ENCODE data around the gene MGAT5B. TPM values are rescaled to one million over a fixed set of nuclear protein-coding genes. Genes with fewer than 3 reads are reported as not detected.
"Not testable (repeated sequence)": the region's sequence is repeated elsewhere in the genome, so short reads cannot be mapped to it uniquely, and the experiment has no call there.

Gene MGAT5B
- total RNA-seq, 1 experiment from 2014 or later = 14.3 TPM

DNA sequence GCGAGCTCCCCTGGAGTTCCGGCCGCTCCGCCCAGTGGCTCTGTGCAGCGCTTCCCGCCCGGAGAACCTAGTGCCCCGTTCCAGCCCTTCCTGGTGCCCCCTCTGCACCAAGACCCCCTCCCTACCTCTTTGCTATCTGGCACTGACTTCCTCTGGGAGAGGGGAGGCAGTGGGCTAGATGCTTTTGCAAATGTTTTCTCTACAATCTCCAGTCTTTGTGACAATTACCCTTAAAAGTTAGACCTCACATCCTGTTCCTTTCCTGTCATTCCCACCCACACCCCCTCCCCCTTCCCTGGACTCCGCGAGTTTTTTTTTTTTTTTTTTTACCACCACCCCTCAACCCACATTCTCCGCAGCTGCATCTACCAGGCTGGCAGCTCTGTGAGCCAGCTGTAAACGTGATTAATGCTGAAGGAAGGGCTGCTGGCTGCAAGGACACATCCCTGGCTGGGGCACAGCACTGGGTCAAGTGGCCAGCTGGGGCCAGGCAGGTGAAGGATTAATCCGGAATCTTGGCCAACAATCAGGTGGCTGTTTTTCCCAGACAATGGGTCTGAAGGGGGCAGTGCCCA, 101.5 kb downstream of the MGAT5B start:
- H3K9me3 ChIP-seq (ENCODE audit: insufficient read depth, low read depth) = no peaks in the 10 kb centered on the region
- H3K4me3 ChIP-seq = peak overlapping the region; percentile 59; the same call in 1 of the 2 replicates
- intact Hi-C loops (cut with micrococcal nuclease; ENCODE audit: unreplicated experiment) = loop anchor here (10.0 kb wide), 1 partner anchor 95 kb away; no protein-coding TSS in a partner anchor
- H3K9me2 ChIP-seq (ENCODE audit: insufficient read depth) = no peaks in the 10 kb centered on the region
- peak; percentile 50 to 74 for DNase-seq
- TF ChIP-seq, protein P1, sequence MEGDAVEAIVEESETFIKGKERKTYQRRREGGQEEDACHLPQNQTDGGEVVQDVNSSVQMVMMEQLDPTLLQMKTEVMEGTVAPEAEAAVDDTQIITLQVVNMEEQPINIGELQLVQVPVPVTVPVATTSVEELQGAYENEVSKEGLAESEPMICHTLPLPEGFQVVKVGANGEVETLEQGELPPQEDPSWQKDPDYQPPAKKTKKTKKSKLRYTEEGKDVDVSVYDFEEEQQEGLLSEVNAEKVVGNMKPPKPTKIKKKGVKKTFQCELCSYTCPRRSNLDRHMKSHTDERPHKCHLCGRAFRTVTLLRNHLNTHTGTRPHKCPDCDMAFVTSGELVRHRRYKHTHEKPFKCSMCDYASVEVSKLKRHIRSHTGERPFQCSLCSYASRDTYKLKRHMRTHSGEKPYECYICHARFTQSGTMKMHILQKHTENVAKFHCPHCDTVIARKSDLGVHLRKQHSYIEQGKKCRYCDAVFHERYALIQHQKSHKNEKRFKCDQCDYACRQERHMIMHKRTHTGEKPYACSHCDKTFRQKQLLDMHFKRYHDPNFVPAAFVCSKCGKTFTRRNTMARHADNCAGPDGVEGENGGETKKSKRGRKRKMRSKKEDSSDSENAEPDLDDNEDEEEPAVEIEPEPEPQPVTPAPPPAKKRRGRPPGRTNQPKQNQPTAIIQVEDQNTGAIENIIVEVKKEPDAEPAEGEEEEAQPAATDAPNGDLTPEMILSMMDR (conservative IDR thresholded peaks at IDR 0.05) = no peak
- no peak for TF ChIP-seq EZH2 (IDR thresholded peaks at IDR 0.05; ENCODE audit: low read depth)
- POLR2A ChIA-PET (ENCODE audit: unreplicated experiment) = interaction anchor here (0.5 to 0.8 kb wide), 3 partner anchors 14 to 171 kb away, joined by 5 to 19 read pairs (median 5); partner anchors contain the start of gene SEC14L1
- peak overlapping the region; percentile 82 for H3K27ac ChIP-seq
- H3K4me2 ChIP-seq = peak overlapping the region; percentile 98
- no peaks in the 10 kb centered on the region for H3K27me3 ChIP-seq (ENCODE audit: insufficient read depth, low read depth)
- H3K4me1 ChIP-seq (replicated peaks; ENCODE audit: insufficient read depth) = peaks cover 16% of the 10 kb centered on the region
- peak overlapping the region; percentile 78; the same call in 1 of the 2 replicates for H2AFZ ChIP-seq
- peaks cover 15% of the 10 kb centered on the region for H3F3A ChIP-seq (ENCODE audit: insufficient read depth, low read depth)
- TSS peak; percentile 29 for BruUV-seq (replicated peaks)
- CTCF ChIA-PET = interaction anchor here (0.6 kb wide), 1 partner anchor 1167 kb away, joined by 4 read pairs; no protein-coding TSS in a partner anchor
- H4K20me1 ChIP-seq (ENCODE audit: insufficient read depth) = no peaks in the 10 kb centered on the region
- no peaks in the 10 kb centered on the region for H3K79me2 ChIP-seq (ENCODE audit: low read depth)
- no peaks in the 10 kb centered on the region for H3K36me3 ChIP-seq (ENCODE audit: low read depth)

GRCh38 chr17:76970228-76970627, 102.0 kb downstream of the MGAT5B start:
- Histone ChIP-seq H3K4me2 (peak overlapping the region; percentile 98), H3K27ac (peak overlapping the region; percentile 82), H3F3A (ENCODE audit: insufficient read depth, low read depth) (peaks cover 15% of the 10 kb centered on the region), H3K4me1 (replicated peaks; ENCODE audit: insufficient read depth) (peaks cover 16% of the 10 kb centered on the region), H3K4me3 (peak overlapping the region; percentile 59; the same call in 1 of the 2 replicates)
- H3K9me2 ChIP-seq (ENCODE audit: insufficient read depth); H4K20me1 ChIP-seq (ENCODE audit: insufficient read depth); BruUV-seq (replicated peaks); intact Hi-C loops (cut with micrococcal nuclease; ENCODE audit: unreplicated experiment); H2AFZ ChIP-seq; H3K27me3 ChIP-seq (ENCODE audit: insufficient read depth, low read depth); H3K79me2 ChIP-seq (ENCODE audit: low read depth); H3K9me3 ChIP-seq (ENCODE audit: insufficient read depth, low read depth); POLR2A ChIA-PET (ENCODE audit: unreplicated experiment); H3K36me3 ChIP-seq (ENCODE audit: low read depth): not testable (repeated sequence)
- CTCF ChIA-PET = interaction anchor here (0.6 kb wide), 1 partner anchor 1167 kb away, joined by 4 read pairs; no protein-coding TSS in a partner anchor
- peak in 1 of 2 experiments; percentile 56 for DNase-seq

DNA sequence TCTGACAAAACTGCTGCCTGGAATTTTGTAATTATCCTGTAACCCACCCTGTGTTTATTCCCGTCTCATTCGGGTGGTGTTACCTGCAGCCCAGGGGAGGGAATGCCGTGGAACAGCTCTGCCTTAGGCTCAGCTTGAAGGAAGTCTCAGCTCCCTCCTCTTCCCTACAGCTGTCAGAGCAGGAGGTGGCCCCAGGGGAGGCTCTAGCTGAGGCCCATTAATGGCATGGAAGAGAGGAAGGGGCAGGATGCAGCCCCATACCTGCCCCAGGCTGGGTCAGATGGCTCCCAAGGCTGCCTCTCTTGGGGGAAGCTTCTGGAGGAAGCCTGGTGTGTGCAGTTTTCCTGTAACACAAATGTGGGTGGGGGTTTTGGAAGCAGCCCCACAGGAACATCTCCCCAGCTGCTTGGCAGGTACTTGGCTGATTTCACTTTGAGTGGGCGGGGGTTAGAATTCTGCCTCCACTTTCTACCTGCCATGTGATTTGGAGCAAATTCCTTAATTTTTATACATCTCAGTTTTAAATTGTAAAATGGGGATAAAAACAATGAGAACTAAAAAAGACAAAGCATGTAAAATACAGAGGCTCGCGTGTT, 103.9 kb downstream of the MGAT5B start:
- Histone ChIP-seq H3K9me2 (ENCODE audit: insufficient read depth) (no peaks in the 10 kb centered on the region), H3K9me3 (ENCODE audit: insufficient read depth, low read depth) (no peaks in the 10 kb centered on the region), H3F3A (ENCODE audit: insufficient read depth, low read depth) (peaks cover 15% of the 10 kb centered on the region), H3K4me3 (no peak overlapping the region), H4K20me1 (ENCODE audit: insufficient read depth) (no peaks in the 10 kb centered on the region), H3K79me2 (ENCODE audit: low read depth) (no peaks in the 10 kb centered on the region), H3K4me2 (no peak overlapping the region), H3K4me1 (replicated peaks; ENCODE audit: insufficient read depth) (peaks cover 16% of the 10 kb centered on the region), H2AFZ (no peak overlapping the region), H3K27me3 (ENCODE audit: insufficient read depth, low read depth) (no peaks in the 10 kb centered on the region), H3K27ac (no peak overlapping the region), H3K36me3 (ENCODE audit: low read depth) (no peaks in the 10 kb centered on the region)
- no peak for TF ChIP-seq EZH2 (IDR thresholded peaks at IDR 0.05; ENCODE audit: low read depth)
- CTCF ChIA-PET = interaction anchor here (0.6 kb wide), 1 partner anchor 29 kb away, joined by 4 read pairs; no protein-coding TSS in a partner anchor
- BruUV-seq (replicated peaks) = no TSS peak
- POLR2A ChIA-PET (ENCODE audit: unreplicated experiment) = no interaction called here
- DNase-seq = no peak
- intact Hi-C loops (cut with micrococcal nuclease; ENCODE audit: unreplicated experiment) = no loop called here

GRCh38 chr17:76973040-76973439, 104.8 kb downstream of the MGAT5B start:
- H2AFZ ChIP-seq = no peak overlapping the region
- H3K4me2 ChIP-seq = no peak overlapping the region
- H3K79me2 ChIP-seq (ENCODE audit: low read depth) = no peaks in the 10 kb centered on the region
- peaks cover 15% of the 10 kb centered on the region for H3F3A ChIP-seq (ENCODE audit: insufficient read depth, low read depth)
- H3K9me3 ChIP-seq (ENCODE audit: insufficient read depth, low read depth) = no peaks in the 10 kb centered on the region
- no peaks in the 10 kb centered on the region for H3K27me3 ChIP-seq (ENCODE audit: insufficient read depth, low read depth)
- no peak overlapping the region for H3K27ac ChIP-seq
- no peaks in the 10 kb centered on the region for H3K9me2 ChIP-seq (ENCODE audit: insufficient read depth)
- H4K20me1 ChIP-seq (ENCODE audit: insufficient read depth) = no peaks in the 10 kb centered on the region
- no TSS peak for BruUV-seq (replicated peaks)
- CTCF ChIA-PET = no interaction called here
- no peak overlapping the region for H3K4me3 ChIP-seq
- intact Hi-C loops (cut with micrococcal nuclease; ENCODE audit: unreplicated experiment) = no loop called here
- no peak for TF ChIP-seq EZH2 (IDR thresholded peaks at IDR 0.05; ENCODE audit: low read depth)
- no peaks in the 10 kb centered on the region for H3K36me3 ChIP-seq (ENCODE audit: low read depth)
- H3K4me1 ChIP-seq (replicated peaks; ENCODE audit: insufficient read depth) = peaks cover 16% of the 10 kb centered on the region
- DNase-seq = no peak
- POLR2A ChIA-PET (ENCODE audit: unreplicated experiment) = interaction anchor here (0.6 kb wide), 1 partner anchor 539 kb away, joined by 3 read pairs; no protein-coding TSS in a partner anchor

Data from PC-9 (cell line).